ENCODE measurements around the gene YIF1A.
"Not testable (repeated sequence)": the region's sequence is repeated elsewhere in the genome, so short reads cannot be mapped to it uniquely, and the experiment has no call there.

YIF1A gene

GRCh38 chr11:66326261-66327111, 37.5 kb upstream of the YIF1A start:
- no peak for DNase-seq (ENCODE audit: low read depth in 1 of 2, low spot score in 1 of 2)

GRCh38 chr11:66325263-66325671, 36.3 kb upstream of the YIF1A start:
- DNase-seq (ENCODE audit: low read depth in 1 of 2, low spot score in 1 of 2) = no peak

- DNase-seq (ENCODE audit: low read depth in 1 of 2, low spot score in 1 of 2) = no peak
Observed at GRCh38 chr11:66324664-66325063, 35.7 kb upstream of the YIF1A start.

GRCh38 chr11:66323684-66324083, 34.7 kb upstream of the YIF1A start:
- DNase-seq (ENCODE audit: low read depth in 1 of 2, low spot score in 1 of 2) = no peak

- DNase-seq (ENCODE audit: low read depth in 1 of 2, low spot score in 1 of 2) = no peak
Observed at GRCh38 chr11:66322732-66323427, 33.9 kb upstream of the YIF1A start.

- no peak for DNase-seq (ENCODE audit: low read depth in 1 of 2, low spot score in 1 of 2)
Observed at GRCh38 chr11:66321606-66322005, 32.7 kb upstream of the YIF1A start.

- not testable (repeated sequence) for DNase-seq (ENCODE audit: low read depth in 1 of 2, low spot score in 1 of 2)
Observed at GRCh38 chr11:66320748-66321147, 31.8 kb upstream of the YIF1A start.

- DNase-seq (ENCODE audit: low read depth in 1 of 2, low spot score in 1 of 2) = not testable (repeated sequence)
Observed at GRCh38 chr11:66320289-66320688, 31.3 kb upstream of the YIF1A start.

GRCh38 chr11:66318600-66318970, 29.6 kb upstream of the YIF1A start:
- DNase-seq (ENCODE audit: low read depth in 1 of 2, low spot score in 1 of 2) = no peak

- DNase-seq (ENCODE audit: low read depth in 1 of 2, low spot score in 1 of 2) = no peak
Observed at GRCh38 chr11:66317723-66318599, 29.0 kb upstream of the YIF1A start.

- no peak for DNase-seq (ENCODE audit: low read depth in 1 of 2, low spot score in 1 of 2)
Observed at GRCh38 chr11:66317322-66317722, 28.4 kb upstream of the YIF1A start.

- DNase-seq (ENCODE audit: low read depth in 1 of 2, low spot score in 1 of 2) = no peak
Observed at GRCh38 chr11:66316849-66317251, 27.9 kb upstream of the YIF1A start, which contains the start of gene CD248. Gene CD248 (minus strand): TSS chr11:66317044. CDS start chr11:66317027, 17 bp downstream.

GRCh38 chr11:66315921-66316811, 27.2 kb upstream of the YIF1A start:
- DNase-seq (ENCODE audit: low read depth in 1 of 2, low spot score in 1 of 2) = no peak

GRCh38 chr11:66315498-66315885, 26.5 kb upstream of the YIF1A start:
- no peak for DNase-seq (ENCODE audit: low read depth in 1 of 2, low spot score in 1 of 2)

- DNase-seq (ENCODE audit: low read depth in 1 of 2, low spot score in 1 of 2) = no peak
Observed at GRCh38 chr11:66314561-66315497, 25.9 kb upstream of the YIF1A start.

- DNase-seq (ENCODE audit: low read depth in 1 of 2, low spot score in 1 of 2) = no peak
Observed at GRCh38 chr11:66314186-66314501, 25.2 kb upstream of the YIF1A start.

GRCh38 chr11:66313321-66314185, 24.6 kb upstream of the YIF1A start:
- DNase-seq (ENCODE audit: low read depth in 1 of 2, low spot score in 1 of 2) = no peak

- DNase-seq (ENCODE audit: low read depth in 1 of 2, low spot score in 1 of 2) = peak; percentile 96
Observed at GRCh38 chr11:66312549-66313320, 23.8 kb upstream of the YIF1A start.
